ENCODE results near the gene ARHGEF11. TPM values are rescaled to one million over a fixed set of nuclear protein-coding genes. Genes with fewer than 3 reads are reported as not detected.
A peak's percentile ranks its signal among the peaks of the same experiment; 100 is the strongest.

Gene ARHGEF11
- total and polyA plus RNA-seq, 2 of the 4 experiments (the other 2 are of a cell fraction): 16.8 to 17.2 TPM

- no peaks in the 10 kb centered on the region for H3K9me3 ChIP-seq (ENCODE audit: control insufficient read depth, insufficient read depth, low read length)
- WGBS, 2 experiments (ENCODE audit: extremely low coverage in 2 of 2, insufficient read length in 1 of 2): 93% methylated on average over 5 of the region's 16 CpGs; no CpG with 5 or more reads in 1 of the 2 experiments
- H4K91ac ChIP-seq (ENCODE audit: insufficient read depth, low read depth, low read length): no peak overlapping the region
These were observed 139.2 kb downstream of the ARHGEF11 start for GRCh38 chr1:156906206-156906906.

More at GRCh38 chr1:156906206-156906906, 139.2 kb downstream of the ARHGEF11 start:
- no TSS peak for BruUV-seq (replicated peaks)
- H3K79me1 ChIP-seq (ENCODE audit: low read depth in 1 of 2, low read length in 2 of 2): peaks cover 0 to 59% of the 10 kb centered on the region in 2 experiments; a peak in 2 of 4 replicates
- dilution Hi-C loops (cut with HindIII; ENCODE audit: low sequenced_read_pairs, unreplicated experiment): no loop called here
- no peak overlapping the region for H2BK120ac ChIP-seq (ENCODE audit: low read depth, low read length)
- H4K20me1 ChIP-seq (ENCODE audit: insufficient read depth, low read length): peaks cover 3% of the 10 kb centered on the region
- H3K4me1 ChIP-seq (ENCODE audit: control insufficient read depth, insufficient read depth, low read length): peaks cover 19% of the 10 kb centered on the region
- intact Hi-C loops (cut with micrococcal nuclease): no loop called here
- no peak overlapping the region for H3K56ac ChIP-seq (ENCODE audit: extremely low read depth, insufficient read depth, low read length)
- in situ Hi-C loops (cut with MboI; ENCODE audit: low sequenced_read_pairs): no loop called here
- no peak overlapping the region for H4K5ac ChIP-seq (ENCODE audit: low read depth, low read length)
- no peak overlapping the region for H2BK15ac ChIP-seq (ENCODE audit: low read depth, low read length)
- peak overlapping the region; percentile 35 for H2BK5ac ChIP-seq (ENCODE audit: low read depth, low read length, poor library complexity, severe bottlenecking)
- no peak overlapping the region for H3K14ac ChIP-seq (replicated peaks; ENCODE audit: low read depth, low read length)
- H2BK20ac ChIP-seq (ENCODE audit: low read depth, low read length): no peak overlapping the region
- peak overlapping the region; percentile 63 for H2AK9ac ChIP-seq (replicated peaks; ENCODE audit: low read depth, low read length, poor library complexity)
- CTCF ChIA-PET: no interaction called here
- no peak overlapping the region for H3K18ac ChIP-seq (ENCODE audit: low read depth, low read length)
- H3K9ac ChIP-seq (ENCODE audit: low read depth, low read length): no peak overlapping the region
- peaks cover 4% of the 10 kb centered on the region; the same call in 1 of the 2 replicates for H3K9me1 ChIP-seq (ENCODE audit: insufficient read depth, low read length)
- POLR2A ChIA-PET (ENCODE audit: unreplicated experiment): no interaction called here
- no peak for TF ChIP-seq RFX5 (IDR thresholded peaks at IDR 0.05; ENCODE audit: low read depth, low read length)
- TF ChIP-seq CHD1 (IDR thresholded peaks at IDR 0.05; ENCODE audit: low read depth, low read length): no peak
- TF ChIP-seq MXI1 (IDR thresholded peaks at IDR 0.05; ENCODE audit: borderline replicate concordance, low read depth, low read length): no peak
- no peak for TF ChIP-seq FOS (IDR thresholded peaks at IDR 0.05; ENCODE audit: low read depth, low read length)
- no peak overlapping the region for H3K4me3 ChIP-seq (ENCODE audit: insufficient read depth, low read depth, low read length)
- H2AK5ac ChIP-seq (ENCODE audit: low read depth, low read length): peak overlapping the region; percentile 72
- no peak overlapping the region for H3K23ac ChIP-seq (ENCODE audit: low read depth, low read length)
- peak overlapping the region; percentile 42; the same call in 1 of the 2 replicates for H3K4ac ChIP-seq (ENCODE audit: low read depth, low read length)
- no peak overlapping the region for H2AFZ ChIP-seq (replicated peaks; ENCODE audit: low read length, poor library complexity)
- ATAC-seq (ENCODE audit: low read depth): no peak
- H3K36me3 ChIP-seq (ENCODE audit: control insufficient read depth, insufficient read depth, low read length): peaks cover 14% of the 10 kb centered on the region
- H3K27ac ChIP-seq (ENCODE audit: insufficient read depth, low read length): no peak overlapping the region
- no peak for DNase-seq
- H3K4me2 ChIP-seq (ENCODE audit: low read depth, low read length): no peak overlapping the region
- H4K8ac ChIP-seq (ENCODE audit: low read depth in 2 of 2, low read length in 2 of 2): 0 out of 4 replicates have a peak overlapping the region, but pooled peaks of 1 of the 2 experiments have one; percentile 27
- H3K27me3 ChIP-seq (ENCODE audit: control insufficient read depth, insufficient read depth, low read length): no peaks in the 10 kb centered on the region

Data from IMR-90 (cell line).